GM18508 (cell line): Measurements from ENCODE around the gene LDAH.
"Not testable (repeated sequence)": the region's sequence is repeated elsewhere in the genome, so short reads cannot be mapped to it uniquely, and the experiment has no call there.

Experiments used
- ATAC-seq: cut with Tn5 transposase; IDR thresholded peaks from one replicate; pipeline ENCODE4 v1.9.1; 2021; ENCODE audit warnings: moderate number of reproducible peaks; ENCODE audit not compliant: insufficient read depth, unreplicated experiment

The LDAH gene

DNA sequence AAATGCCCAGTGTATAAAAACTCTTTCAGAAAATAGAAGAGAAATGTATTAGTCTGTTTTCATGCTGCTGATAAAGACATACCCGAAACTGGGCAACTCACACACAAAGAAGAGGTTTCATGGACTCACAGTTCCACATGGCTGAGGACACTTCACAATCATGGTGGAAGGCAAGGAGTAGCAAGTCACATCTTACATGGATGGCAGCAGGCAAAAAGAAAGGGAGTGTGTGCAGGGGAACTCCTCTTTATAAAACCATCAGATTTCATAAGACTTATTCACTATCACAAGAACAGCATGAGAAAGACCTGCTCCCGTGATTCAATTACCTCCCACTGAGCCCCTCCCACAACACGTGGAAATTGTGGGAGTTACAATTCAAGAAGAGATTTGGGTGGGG, 29.0 kb downstream of the LDAH start:
- not testable (repeated sequence) for ATAC-seq

DNA sequence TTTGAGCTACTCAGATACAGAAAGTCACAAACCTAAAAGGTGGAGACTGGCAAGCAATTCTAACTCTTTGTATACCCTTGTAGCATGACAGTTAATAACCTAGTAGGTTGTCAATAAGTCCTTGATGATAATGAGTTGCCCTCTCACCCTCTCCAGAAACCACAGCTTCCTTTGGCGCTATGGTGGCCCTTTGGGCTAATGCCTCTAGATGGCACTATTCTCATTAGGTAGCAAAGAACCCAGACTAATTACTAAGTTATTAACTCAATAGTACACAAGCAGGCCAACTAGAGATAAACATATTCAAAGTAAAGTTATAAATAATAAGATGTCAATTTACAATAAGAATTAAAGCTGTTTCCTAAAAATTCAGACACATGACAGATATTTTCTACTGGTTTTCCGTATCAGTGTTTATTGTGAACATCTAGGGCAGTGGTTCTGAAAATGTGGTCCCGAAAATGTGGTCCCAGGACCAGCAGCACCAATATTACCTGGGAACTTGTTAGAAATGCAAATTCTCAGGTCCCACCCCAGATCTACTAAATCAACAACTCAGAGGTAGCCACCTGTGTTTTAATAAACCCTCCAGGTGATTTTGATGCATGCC, 41.1 kb downstream of the LDAH start:
- no peak for ATAC-seq

DNA sequence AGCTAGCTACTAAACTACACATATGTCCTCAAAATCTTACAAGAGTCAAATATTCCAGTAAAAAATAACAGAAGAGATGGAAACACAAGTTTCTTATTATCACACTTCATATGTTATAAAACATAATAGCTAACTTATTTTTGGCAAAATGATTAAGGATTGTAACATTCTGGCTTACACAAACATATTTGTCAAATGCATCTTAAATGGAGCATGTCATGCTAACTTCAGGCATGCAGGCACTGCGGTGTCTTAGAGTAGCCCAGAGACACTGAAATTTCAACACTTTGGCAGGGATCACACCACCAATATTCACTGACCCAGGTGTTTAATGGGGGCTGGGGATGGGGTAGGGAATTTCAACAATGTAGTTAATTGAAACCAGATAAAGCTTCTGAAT, 51.6 kb downstream of the LDAH start:
- no peak for ATAC-seq

DNA sequence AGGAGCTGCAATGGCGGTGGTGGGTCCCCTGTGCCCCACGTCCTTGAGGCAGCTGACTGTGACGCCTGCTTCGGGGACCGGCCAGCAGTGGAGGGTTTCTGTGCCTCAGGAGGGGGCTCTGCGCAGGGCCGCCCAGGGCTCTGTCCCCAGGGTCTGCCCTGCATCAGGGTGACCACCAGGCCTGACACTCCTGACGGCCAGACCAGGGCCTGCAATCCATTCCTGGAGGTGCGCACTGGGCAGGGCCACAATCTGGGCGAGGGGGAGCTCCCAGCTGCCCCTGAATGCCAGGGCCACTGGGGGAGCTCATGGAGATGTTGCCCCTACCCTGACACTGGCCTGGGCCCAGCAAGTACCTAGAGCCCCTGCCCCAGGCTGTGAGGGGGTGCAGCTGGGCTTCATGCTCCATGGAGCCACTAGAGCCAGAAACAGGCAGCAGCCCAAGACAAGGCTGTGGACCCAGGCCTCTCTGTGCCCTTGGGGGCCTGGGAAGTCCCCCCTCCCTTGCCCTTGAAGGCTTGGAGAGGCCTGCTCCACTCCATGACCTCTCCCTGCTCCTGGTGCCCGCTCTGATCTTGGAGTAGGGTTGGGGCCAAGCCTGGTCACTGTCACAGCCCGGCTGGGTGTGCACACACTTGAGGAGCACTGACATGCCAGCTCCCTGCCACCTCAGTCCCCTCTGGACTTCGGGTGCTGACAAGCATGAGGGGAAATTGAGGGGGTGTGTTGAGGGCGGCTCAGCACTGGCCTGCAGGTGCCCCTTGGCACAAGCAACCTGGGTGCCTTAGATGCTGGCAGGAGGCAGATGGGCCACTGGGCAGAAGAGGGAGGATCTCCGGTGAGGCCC, 55.9 kb downstream of the LDAH start:
- ATAC-seq, result no peak

DNA sequence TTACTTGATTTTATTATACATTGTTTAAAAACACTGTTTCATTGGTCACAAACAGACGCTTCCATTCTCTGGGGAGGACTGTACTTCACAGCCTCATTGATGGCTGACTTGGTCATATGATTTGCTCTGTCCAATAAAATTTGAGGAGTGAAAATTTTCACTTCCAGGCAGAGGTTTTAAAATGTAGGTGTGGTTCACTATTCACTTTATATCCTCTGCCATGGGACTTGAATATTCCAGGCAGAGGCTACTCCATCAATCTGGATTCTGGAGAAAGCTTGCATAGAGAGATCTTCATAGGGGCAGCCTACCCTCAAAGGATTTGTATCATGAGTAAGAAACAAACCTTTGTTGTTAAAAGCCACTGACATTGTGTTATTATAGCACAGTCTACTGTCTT, 56.7 kb downstream of the LDAH start:
- no peak for ATAC-seq

DNA sequence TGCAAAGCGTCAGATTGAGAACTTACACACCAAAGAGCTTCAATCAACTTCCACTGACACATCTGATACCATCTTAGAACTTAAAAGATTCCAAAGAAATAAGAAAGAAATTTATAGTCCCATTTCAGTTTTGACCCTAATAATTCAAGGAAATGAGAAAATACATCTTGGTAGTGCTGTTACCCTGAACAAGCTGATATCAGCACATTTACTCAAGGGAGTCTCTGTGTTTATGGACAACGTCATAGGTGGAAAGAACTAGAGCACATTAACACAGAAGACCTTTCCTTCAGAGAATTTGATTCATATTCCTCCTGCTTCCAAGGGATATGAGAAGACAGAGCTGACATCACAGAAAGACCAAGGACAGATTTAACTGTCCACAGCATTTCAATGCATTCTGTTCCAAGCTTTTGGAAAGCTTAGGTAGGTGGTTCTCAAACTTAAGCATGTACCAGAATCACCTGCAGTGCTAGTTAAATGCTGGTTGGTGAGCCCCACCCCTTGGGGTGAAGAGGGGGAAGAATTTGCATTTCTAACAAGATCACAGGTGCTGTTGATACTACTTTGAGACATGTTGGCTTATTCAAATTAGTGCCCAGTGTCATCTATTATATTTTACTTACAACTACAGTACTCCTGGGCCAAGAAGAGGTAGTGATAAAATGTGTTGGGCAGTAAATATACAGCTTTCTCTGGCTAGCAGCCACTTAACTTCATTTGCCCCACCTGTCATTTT, 59.8 kb downstream of the LDAH start:
- ATAC-seq, result no peak

DNA sequence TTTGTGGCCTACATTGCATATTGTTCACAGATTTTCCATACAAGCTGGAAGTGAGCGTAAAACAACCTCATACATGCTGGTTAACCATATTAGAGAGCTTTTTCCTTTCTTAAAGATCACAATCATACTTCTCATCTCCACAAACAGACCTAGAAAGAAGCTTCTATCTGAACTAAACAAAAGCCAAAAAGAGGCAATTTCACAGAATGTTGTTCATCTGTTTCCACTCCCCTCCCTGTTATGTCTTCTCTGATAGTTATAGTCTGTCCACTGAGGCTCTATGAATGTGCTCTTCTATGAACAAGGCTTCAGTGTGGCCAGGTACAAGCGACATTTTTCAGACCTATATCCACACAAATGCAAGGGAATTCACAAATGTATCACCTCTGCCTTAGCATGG, 63.4 kb downstream of the LDAH start:
- no peak for ATAC-seq

DNA sequence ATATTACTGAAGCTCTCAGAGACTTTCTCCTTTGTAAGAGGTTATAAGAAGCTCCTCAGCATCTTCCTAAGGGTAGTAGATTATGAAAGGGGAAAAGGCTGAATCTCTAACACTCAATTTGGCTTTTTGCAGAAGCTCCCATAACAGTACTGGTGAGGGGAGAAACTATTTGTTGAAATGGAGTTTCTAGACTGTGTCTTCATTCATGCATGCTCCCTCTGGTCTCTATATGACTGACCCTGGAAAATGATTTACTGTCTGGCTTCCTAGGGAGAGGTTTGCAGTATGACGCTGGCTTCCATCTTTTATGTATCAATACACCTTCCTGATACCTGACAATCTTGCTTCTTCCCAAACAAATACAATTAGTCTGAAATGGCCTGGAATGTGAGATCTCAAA, 63.9 kb downstream of the LDAH start:
- peak; percentile 89 for ATAC-seq

DNA sequence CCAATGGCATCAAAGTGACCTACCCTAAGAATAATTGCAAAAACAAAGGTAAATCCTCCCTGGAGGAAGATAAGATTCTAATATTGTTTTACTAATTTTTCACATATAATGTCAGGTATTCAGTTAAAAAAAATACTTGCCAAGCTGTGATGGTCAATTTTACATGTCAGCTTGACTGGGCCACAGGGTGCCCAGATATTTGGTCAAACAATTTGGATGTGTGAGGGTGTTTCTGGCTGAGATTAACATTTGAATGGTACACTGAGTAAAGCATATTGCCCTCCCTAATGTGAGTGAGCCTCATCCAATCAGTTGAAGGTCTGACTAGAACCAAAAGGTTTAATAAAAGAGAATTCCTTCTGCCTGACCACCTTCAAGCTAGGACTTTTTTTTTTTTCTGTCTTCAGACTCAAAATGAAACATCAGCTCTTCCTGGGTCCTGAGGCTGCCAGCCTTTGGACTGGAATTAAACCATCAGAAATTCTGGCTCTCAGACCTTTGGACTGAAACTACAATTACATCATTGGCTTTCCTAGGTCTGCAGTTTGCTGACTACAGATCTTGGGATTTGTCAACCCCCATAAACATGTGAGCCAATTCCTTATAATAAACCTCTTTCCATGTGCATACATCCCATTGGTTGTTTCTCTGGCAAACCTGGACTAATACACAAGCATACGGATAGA, 65.4 kb downstream of the LDAH start:
- ATAC-seq, result no peak

DNA sequence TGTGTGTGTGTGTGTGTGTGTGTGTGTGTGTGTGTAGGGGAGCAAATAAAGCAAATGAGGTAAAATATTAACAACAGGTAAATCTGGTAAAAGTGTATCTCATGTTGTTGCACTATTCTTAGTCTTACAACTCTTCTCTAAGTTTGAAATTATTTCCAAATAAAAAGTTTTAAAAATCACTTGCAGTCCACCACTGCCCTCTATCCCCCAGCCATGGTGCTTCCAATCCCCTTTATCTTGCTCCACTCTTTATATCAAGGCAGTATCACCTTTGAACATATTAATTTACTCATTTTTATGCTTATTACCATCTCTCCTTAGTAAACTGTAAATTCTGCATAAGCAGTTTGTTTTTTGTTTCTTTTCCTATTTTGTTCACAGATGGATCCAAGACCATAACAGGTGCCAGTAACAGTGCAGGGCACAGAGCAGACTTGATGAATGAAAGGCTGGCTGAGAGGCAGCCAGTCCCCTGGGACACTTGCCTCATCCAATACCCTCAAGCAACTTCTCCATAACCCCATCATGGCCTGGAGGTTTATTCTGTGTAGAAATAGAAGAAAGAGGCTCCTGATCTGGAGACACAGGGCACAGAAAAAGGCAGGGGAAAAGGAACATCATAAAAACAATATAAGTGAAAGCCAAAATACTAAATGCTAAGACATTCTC, 67.6 kb downstream of the LDAH start:
- ATAC-seq, result no peak

DNA sequence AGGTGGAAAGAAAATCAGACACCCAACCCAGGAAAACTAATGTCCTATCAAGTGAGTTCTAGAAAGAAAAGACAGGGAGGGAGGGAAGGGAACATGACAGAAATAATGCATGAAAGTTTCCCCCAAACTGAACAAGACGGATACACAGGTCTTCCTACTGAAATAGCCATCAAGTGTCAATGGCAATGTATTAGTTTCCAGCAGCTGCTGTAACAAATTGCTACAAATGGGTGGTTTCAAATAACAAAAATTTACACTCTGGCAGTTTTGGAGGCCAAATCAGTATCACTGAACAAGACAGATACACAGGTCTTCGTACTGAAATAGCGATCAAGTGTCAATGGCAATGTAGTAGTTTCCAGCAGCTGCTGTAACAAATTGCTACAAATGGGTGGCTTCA, 70.6 kb downstream of the LDAH start:
- no peak for ATAC-seq

DNA sequence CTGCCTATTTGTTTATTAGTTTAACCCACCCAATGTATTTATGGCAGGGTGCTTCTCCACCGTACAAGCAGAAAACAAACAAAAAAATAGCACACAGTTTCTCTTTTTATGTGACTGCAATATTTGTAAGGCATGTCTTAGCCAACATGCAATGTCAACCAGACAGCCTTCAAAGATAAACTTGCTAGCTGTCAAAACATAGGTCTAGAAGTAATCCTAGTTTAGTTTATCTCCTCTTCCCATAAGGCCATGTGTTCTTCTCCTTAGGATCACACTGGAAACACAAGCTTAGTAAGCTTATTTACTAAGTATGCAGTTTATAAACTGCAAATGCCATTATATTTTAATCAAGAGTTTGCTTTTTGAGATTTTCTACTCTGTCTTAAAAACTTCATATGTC, 75.6 kb downstream of the LDAH start:
- no peak for ATAC-seq

DNA sequence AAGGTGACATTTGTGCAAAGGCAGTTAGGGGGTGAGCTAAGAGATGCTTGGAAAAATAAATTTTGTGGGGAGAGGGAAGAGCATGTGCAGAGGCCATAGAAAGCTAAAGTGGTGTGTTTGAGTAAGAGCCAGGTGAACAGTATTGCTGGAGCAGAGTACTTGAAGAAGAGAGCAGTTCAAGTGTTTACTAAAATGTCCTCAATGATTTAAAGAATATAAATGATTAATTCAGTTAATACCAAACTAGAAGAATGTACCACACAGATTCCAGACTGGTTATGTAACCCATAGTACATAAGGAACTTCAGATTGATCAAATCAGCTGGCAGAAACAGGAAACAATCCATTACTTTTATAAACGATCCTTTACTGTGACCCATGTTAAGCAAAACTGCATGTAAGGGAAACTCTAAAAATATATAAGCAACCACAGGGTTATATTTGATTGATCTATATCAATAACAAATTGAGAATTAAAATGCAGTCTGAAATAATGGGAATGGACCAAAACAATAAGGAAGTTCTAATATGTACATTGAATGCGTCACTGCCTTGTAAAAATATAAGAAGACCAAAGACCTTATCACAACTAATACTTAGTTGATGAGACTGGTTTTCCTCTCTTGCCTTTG, 76.9 kb downstream of the LDAH start:
- ATAC-seq, result no peak

DNA sequence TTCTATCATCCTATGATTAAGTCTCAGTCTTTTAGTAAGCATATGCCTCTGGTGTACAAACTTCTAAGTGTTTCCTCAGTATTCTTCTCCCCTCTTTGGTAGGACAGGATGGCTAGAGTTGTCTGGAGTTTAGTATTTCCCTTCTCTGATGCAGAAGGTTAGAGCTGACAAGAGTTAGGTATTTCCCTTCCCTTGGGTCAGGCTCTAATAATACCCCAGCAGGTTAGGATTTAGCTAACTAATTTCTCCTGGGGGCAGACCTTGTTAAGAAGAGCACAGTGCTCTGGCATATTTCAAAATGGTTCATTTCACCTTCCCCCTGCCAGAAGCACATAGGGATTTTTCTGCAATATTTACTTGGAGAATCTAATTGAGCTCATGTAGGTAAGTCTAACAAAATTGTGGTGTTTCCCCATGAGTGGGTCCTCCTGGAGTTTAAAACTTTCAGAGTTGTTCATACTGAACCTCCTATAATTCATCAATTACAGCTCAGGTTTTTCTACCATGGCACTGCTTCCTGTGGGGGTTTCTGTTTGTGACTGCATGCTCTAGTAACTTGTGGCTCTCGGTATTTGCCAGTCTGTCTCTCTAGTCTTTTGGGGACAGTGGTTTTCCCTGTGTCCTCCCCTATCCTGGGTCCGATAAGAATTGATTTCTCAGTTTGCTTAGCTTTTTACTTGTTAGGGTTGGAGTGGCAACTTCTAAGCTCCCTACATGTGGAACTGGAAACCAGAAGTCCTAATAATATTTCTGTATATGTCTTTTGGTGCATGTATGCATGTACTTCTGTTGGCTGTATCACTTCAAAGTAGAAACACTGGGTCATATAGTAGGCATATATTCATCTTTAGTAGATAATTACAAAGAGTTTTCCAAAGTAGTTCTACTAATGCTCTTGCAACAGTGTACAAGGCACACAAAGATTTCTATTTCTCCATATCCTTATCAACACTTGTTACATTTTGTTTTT, 78.2 kb downstream of the LDAH start:
- peak; percentile 89 for ATAC-seq

DNA sequence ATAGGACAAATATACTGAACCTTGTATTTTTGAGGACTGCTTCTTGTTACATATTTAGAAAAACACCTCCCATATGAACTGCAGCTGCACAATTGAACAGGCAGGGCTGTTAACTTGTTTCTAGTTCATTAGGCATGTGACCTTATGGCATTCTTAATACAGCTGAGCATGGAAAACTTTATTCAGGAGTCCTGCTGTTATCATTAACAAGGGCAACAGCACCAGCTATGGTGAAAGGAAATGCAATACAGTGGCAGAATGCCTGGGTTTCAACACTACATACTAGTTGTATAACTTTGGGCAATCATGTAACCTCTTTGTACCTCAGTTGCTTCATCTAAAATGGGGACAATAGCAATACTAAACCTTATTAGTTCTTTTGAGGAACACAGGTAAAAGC, 84.1 kb downstream of the LDAH start:
- no peak for ATAC-seq

DNA sequence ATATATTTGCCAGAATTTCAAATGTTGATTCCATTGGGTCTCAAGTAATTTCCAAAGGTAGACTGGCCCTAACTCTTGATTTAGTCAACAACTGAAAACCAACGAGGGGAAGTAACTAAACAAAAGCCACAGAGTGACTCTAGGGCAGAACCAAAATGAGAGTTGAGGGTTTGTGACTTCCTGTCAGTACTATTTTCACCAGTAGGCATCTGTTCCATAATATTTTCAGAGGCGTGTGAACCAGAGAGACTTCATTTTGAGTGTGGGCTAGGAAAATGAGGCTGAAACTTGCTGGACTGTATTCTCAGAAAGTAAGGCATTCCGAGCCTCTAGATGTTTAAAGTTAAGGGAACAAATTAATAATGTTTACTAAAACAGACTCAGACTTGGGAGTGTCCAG, 85.4 kb downstream of the LDAH start:
- ATAC-seq, result peak; percentile 86

DNA sequence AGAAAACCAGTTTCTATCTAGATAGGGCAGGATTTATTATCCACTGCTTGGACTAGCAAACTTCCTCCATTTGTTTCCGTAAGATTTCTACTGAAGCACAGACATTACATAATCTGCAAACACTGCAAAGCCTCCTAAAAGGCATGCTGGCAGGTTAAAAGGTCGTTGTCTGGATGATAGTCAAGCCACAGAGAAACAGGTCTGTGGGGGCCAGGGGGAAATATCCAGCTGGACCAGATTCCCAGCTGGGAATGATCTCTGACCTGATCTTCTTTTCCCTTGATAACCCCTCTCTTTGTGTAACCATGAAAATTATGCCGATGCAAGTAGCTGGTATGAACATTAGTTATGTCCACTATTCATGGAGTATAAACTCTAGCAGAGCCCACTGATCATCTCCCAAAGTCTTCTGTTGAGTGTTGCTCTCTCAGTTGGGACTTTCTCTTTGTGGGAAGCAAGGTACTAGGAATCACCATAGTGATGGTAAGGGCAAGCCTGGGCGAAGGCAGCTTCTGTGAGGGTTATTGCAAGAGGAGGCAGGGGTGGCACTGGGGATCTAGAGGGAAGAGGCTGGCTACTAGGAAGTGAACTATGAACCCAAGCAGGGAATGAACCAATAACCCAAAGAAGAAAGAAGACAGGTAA, 94.7 kb downstream of the LDAH start:
- ATAC-seq, result no peak

DNA sequence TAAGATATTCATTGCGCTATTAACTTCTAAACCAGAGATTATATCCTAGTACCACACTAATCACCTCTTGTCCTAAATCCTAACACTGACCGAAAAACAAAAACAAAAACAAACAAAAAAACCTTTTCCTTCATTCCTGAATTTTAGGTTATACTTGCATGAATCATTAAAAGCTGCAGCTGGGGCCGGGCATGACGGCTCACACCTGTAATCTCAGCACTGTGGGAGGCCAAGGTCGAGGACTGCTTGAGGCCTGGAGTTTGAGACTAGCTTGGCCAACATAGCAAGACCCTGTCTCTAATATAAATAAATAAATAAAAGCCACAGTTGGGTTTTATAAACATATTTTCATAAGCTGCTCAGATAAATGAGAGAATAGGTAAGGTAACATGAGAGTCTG, 96.0 kb downstream of the LDAH start:
- no peak for ATAC-seq
